ENCODE measurements around the gene DLGAP1. TPM values are rescaled to one million over a fixed set of nuclear protein-coding genes. Genes with fewer than 3 reads are reported as not detected.
A peak's percentile ranks its signal among the peaks of the same experiment; 100 is the strongest.

Gene DLGAP1
- total and polyA plus RNA-seq, 2 donors (not counting 1 experiment from before 2014, with no cell fraction given): 0.07 to 0.61 TPM

DNA sequence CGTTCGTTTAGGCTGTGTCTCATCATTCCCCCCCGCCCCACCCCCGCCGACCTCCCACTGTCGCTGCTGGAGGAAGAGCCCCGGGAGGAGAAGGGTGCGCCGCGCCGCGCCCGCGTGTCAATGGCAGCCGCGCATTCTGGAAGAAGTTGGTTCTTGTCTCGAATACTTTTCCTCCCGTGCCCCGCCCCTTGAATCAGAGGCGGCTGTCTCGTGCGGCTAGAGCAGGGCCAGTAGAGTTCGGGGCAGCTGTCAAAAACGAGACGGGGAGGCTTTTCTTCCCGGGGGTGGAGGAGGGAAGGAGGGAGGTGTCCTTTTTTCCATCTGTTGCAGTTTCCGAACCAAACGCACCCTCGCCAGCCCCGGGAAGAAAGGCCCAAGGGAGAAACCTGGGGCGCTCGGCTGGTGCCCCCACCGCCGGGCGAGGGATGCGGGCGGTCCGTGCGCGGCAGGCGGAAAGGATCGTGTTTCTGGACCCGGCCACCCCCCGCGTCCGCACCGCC, 1005.5 kb downstream of the DLGAP1 start:
- TF ChIP-seq, protein P1, sequence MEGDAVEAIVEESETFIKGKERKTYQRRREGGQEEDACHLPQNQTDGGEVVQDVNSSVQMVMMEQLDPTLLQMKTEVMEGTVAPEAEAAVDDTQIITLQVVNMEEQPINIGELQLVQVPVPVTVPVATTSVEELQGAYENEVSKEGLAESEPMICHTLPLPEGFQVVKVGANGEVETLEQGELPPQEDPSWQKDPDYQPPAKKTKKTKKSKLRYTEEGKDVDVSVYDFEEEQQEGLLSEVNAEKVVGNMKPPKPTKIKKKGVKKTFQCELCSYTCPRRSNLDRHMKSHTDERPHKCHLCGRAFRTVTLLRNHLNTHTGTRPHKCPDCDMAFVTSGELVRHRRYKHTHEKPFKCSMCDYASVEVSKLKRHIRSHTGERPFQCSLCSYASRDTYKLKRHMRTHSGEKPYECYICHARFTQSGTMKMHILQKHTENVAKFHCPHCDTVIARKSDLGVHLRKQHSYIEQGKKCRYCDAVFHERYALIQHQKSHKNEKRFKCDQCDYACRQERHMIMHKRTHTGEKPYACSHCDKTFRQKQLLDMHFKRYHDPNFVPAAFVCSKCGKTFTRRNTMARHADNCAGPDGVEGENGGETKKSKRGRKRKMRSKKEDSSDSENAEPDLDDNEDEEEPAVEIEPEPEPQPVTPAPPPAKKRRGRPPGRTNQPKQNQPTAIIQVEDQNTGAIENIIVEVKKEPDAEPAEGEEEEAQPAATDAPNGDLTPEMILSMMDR (IDR thresholded peaks at IDR 0.05): no peak
- TF ChIP-seq EZH2 (IDR thresholded peaks at IDR 0.05; ENCODE audit: borderline replicate concordance, insufficient read depth, low read depth, low read length, poor library complexity, severe bottlenecking): no peak
- intact Hi-C loops (cut with micrococcal nuclease): loop anchor here (1.0 to 10.0 kb wide), 9 partner anchors 43 to 1848 kb away; partner anchors contain the start of genes MYL12B, SMCHD1 and ZBTB14
- ChIA-PET POLR2A (interaction anchor here (0.7 to 4.2 kb wide), 8 partner anchors 44 to 243 kb away, joined by 3 to 73 read pairs (median 5); partner anchors contain the start of gene MYL12A), CTCF (interaction anchor here (1.6 to 4.8 kb wide), 5 partner anchors 13 to 216 kb away, joined by 3 to 50 read pairs (median 12); no protein-coding TSS in a partner anchor)
- DNase-seq (no peak), ATAC-seq (ENCODE audit: low read depth) (peak; percentile 22)
- Mint-ChIP-seq H3K27me3 (no peaks in the 10 kb centered on the region), H3K9me3 (ENCODE audit: insufficient read depth) (no peaks in the 10 kb centered on the region), H3K27ac (peak overlapping the region; percentile 96), H3K4me1 (peaks cover 30% of the 10 kb centered on the region), H3K4me3 (peak overlapping the region; percentile 99)
- H4K20me1 ChIP-seq (ENCODE audit: control insufficient read depth, insufficient read depth, low read length, poor library complexity, severe bottlenecking): no peaks in the 10 kb centered on the region
- H3K9ac ChIP-seq (ENCODE audit: low read length): peak overlapping the region; percentile 99
- H3K4me3 ChIP-seq (ENCODE audit: control extremely low read depth in 1 of 5, extremely low read depth in 1 of 5, insufficient read depth in 1 of 5, low read depth in 2 of 5, low read length in 4 of 5): peak overlapping the region; percentile 43 to 98 (median 92)
- no peaks in the 10 kb centered on the region for H3K36me3 ChIP-seq (replicated peaks in 1 of 2; ENCODE audit: control extremely low read depth in 1 of 2, control insufficient read depth in 1 of 2, extremely low read depth in 1 of 2, insufficient read depth in 2 of 2, low read length in 1 of 2)
- H3K4me1 ChIP-seq (ENCODE audit: control insufficient read depth in 2 of 2, insufficient read depth in 2 of 2, low read length in 2 of 2): peaks cover 17 to 51% of the 10 kb centered on the region in 2 donors
- peaks cover 11% of the 10 kb centered on the region for H3K79me2 ChIP-seq (ENCODE audit: control insufficient read depth, insufficient read depth, low read length)
- peak overlapping the region; percentile 66 for H2AFZ ChIP-seq (ENCODE audit: insufficient read depth, low read depth, low read length, poor library complexity, severe bottlenecking)
- no peaks in the 10 kb centered on the region for H3K27me3 ChIP-seq (replicated peaks in 1 of 4; ENCODE audit: control extremely low read depth in 1 of 4, control insufficient read depth in 3 of 4, insufficient read depth in 4 of 4, low read length in 3 of 4)
- H3K27ac ChIP-seq (ENCODE audit: low read length in 2 of 2): peak overlapping the region; percentile 99 to 100
- H3K9me3 ChIP-seq (ENCODE audit: control extremely low read depth in 1 of 3, control insufficient read depth in 2 of 3, insufficient read depth in 1 of 3, low read length in 2 of 3): peaks cover 0 to 5% (median 0%) of the 10 kb centered on the region in 3 donors
- 0% methylated on average over 31 of the region's 47 CpGs for WGBS (ENCODE audit: insufficient coverage)
- H3K4me2 ChIP-seq (replicated peaks; ENCODE audit: low read depth, low read length, poor library complexity, severe bottlenecking): peak overlapping the region; percentile 98
